AG09309 (cell line): ENCODE measurements around the gene BTG2.

Experiments
- DNase-seq: peaks from one replicate; pipeline ENCODE4 v3.0.0-alpha.2; 2010; ENCODE audit warnings: low read depth
- H3K4me3 ChIP-seq: 2 replicates; pipeline ENCODE4 v1.5.1; 2011; ENCODE audit warnings: mild to moderate bottlenecking, low read depth, low read length, moderate library complexity; ENCODE audit not compliant: control insufficient read depth
- CTCF ChIP-seq: IDR thresholded peaks from 2 replicates; pipeline ENCODE4 v1.5.1; 2011; ENCODE audit warnings: mild to moderate bottlenecking, low read depth, low read length, inconsistent platforms; ENCODE audit not compliant: insufficient read depth, control insufficient read depth; ENCODE audit errors: missing control alignments

BTG2 gene

GRCh38 chr1:203267912-203268311, 37.4 kb upstream of the BTG2 start:
- DNase-seq, result no peak
- TF ChIP-seq CTCF, result no peak
- peak overlapping the region; percentile 67 for H3K4me3 ChIP-seq

GRCh38 chr1:203268901-203269653, 36.2 kb upstream of the BTG2 start:
- DNase-seq, result peak; percentile 46
- TF ChIP-seq CTCF, result peak; percentile 90

GRCh38 chr1:203269654-203270020, 35.7 kb upstream of the BTG2 start:
- TF ChIP-seq CTCF, result no peak
- no peak for DNase-seq
- H3K4me3 ChIP-seq, result no peak overlapping the region

More at GRCh38 chr1:203268901-203269653, 36.2 kb upstream of the BTG2 start:
- H3K4me3 ChIP-seq, result no peak overlapping the region

GRCh38 chr1:203270448-203270847, 34.9 kb upstream of the BTG2 start:
- H3K4me3 ChIP-seq, result no peak overlapping the region
- no peak for TF ChIP-seq CTCF
- no peak for DNase-seq

- no peak for TF ChIP-seq CTCF
- DNase-seq, result no peak
- H3K4me3 ChIP-seq, result no peak overlapping the region
Observed at GRCh38 chr1:203271018-203271743, 34.1 kb upstream of the BTG2 start.

- no peak overlapping the region for H3K4me3 ChIP-seq
Observed at GRCh38 chr1:203271962-203272632, 33.2 kb upstream of the BTG2 start.

More at GRCh38 chr1:203271962-203272632, 33.2 kb upstream of the BTG2 start:
- DNase-seq, result no peak
- no peak for TF ChIP-seq CTCF
